AG08396 (cell line): ENCODE data around the gene IDNK.
"Not testable (repeated sequence)": the region's sequence is repeated elsewhere in the genome, so short reads cannot be mapped to it uniquely, and the experiment has no call there.

ENCODE experiments used
- DNase-seq: peaks from one replicate; pipeline ENCODE4 v3.0.0; 2012; ENCODE audit warnings: low spot score, mixed read lengths

IDNK gene

DNA sequence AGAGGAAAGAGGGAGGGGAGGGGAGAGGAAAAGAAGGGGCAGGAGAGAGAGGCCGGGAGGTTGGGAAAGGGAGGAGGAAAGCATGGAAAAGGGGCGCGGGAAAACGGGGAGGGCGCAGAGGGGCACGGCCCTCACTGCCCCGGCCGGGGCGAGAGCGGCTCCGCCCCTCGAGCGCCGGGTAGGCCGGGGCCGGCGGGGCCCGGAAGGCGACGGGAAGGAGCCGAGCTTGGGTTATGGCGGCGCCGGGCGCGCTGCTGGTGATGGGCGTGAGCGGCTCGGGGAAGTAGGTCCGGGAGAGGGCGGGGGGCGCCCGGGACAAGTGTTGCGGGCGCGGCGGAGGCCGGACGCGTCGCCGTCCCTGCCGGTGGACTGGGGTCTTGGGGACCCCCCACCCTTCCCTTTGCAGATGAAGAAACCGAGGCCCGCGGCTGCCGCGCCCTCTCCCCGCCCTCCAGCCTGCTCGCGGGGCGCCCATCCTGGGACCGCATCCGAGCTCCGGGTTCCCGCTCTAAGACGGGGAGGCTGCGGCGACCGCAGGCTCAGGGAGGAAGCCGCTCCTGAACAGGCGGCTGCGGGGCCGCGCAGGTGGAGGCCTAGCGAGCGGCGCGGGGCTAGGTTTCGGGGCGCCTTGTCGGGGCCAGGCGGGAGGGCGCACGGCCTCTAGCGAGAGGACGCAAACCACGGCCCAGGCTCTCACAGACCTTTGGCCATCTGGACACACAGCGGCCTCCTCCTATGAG is at the start of gene IDNK:
Gene IDNK (plus strand): TSS at position 205 of the 740 bp plus-strand sequence. CDS start 29 bp downstream, at position 234.
- peak; percentile 80 for DNase-seq

- no peak for DNase-seq
Observed at GRCh38 chr9:83574482-83574881, 48.5 kb upstream of the IDNK start.

GRCh38 chr9:83582029-83582428 is 40.9 kb upstream of the IDNK start:
- no peak for DNase-seq

- peak; percentile 63 for DNase-seq
Observed at GRCh38 chr9:83583151-83584014, 39.6 kb upstream of the IDNK start.

DNA sequence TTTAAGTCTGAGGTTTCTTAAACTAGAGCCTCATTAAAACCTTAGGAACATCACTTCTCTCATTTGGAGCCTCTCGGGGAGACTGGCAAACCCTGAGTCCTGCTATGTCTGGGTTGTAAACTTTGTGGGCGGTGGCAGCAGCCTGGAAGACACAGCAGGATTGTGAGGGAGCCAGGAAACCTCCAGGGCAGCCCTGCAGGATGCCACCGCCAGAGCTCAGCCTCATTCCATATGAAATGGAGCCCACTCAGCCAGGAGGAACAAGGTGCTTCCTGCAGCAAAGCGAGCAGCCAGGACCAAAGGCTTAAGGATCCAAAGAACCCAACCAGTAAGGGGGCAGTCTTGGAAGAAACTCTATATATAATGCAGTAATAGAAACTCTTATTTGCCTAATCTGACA is 37.9 kb upstream of the IDNK start:
- DNase-seq, result no peak

DNA sequence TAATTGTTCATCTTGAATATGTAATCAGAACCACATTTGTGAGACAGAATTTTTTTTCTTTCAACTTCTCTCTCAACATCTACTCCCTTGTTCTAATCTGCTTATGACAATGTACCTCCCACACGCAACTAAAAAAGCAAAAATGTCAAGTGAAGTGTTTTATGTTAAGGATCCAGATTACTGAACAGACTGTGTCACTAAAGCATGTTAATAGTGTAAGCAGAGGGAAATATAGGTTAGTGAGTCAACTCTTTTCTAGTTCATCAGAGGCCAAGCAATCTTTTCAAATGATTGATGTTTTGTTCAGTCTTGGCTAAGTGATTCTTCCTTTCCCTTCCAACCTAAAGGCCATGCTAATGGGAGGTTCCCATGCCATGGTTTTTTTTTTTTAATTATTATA is 34.7 kb upstream of the IDNK start:
- no peak for DNase-seq

GRCh38 chr9:83596899-83597504 is 25.9 kb upstream of the IDNK start:
- peak; percentile 26 for DNase-seq

DNA sequence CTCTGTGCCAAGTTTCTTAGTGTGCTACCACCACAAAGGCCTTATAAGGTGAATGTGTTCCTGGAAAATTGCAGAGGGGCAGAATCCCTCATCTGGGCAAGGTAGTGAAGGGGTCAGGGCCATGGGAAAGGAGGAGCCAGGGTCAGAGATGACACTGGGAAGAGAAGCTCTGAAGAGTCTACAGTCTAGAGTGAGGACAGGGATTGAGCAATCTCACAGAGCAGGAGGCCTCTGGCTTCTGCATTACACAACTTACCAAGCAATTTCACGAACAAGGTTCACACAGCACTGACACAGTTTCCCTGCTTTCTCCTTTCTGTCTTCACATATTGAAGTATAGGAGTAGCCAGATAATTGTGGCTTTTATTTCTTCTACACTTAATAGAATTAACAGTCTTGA is 24.5 kb upstream of the IDNK start:
- peak; percentile 16 for DNase-seq

DNA sequence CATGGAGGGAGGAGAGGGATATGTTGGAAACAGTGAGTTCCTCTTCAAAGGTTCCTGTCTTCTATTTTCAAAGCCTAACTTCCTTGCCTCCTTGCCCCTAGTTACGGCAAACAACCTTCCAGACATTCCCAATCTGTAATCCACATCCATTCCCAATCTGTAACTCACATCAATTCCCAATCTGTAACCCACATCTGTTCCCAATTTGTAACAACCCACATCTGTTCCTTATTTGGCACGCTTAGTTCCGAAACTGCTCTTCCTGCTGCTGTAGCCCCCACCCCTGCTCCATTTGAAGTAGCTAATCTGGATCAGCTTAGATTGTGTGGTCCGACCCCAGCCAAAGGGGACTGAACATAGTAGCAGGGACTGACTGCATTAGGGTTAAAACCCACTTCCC is 23.9 kb upstream of the IDNK start:
- no peak for DNase-seq

DNA sequence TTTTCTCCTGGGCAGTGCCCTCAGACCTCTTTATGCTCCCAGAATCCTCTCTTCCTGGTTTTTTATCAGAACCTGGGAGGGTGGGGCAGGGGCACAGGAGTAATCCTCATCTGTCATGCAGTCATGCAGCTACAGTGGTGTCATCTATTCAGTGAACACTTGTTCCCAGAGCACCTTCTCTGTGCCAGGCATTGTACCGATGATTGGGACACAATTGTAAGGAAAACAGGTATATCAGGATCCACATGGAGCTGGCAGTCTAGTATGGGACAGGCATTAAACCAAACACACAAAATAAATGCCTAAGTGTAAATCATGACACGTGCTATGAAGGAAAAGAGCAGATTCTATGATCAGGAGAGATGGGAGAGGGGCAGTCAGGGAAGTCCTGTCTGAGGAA is 21.5 kb upstream of the IDNK start:
- no peak for DNase-seq

DNA sequence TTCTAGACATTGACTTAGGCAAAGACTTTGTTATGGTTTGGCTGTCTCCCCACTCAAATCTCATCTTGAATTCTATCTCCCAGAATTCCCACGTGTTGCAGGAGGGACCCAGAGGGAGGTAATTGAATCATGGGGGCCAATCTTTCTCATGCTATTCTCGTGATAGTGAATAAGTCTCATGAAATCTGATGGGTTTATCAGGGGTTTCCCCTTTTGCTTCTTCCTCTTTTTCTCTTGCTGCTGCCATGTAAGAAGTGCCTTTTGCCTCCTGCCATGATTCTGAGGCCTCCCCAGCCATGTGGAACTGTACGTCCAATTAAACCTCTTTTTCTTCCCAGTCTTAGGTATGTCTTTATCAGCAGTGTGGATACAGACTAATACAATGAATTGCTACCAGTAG is 15.3 kb upstream of the IDNK start:
- DNase-seq, result not testable (repeated sequence)

DNA sequence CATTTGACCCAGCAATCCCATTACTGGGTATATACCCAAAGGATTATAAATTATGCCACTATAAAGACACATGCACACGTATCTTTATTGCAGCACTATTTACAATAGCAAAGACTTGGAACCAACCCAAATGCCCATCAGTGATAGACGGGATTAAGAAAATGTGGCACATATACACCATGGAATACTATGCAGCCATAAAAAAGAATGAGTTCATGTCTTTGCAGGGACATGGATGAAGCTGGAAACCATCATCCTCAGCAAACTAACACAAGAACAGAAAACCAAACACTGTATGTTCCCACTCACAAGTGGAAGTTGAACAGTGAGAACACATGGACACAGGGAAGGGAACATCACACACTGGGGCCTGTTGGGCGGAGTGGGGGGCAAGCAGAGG is 9.6 kb upstream of the IDNK start:
- DNase-seq, result not testable (repeated sequence)

DNA sequence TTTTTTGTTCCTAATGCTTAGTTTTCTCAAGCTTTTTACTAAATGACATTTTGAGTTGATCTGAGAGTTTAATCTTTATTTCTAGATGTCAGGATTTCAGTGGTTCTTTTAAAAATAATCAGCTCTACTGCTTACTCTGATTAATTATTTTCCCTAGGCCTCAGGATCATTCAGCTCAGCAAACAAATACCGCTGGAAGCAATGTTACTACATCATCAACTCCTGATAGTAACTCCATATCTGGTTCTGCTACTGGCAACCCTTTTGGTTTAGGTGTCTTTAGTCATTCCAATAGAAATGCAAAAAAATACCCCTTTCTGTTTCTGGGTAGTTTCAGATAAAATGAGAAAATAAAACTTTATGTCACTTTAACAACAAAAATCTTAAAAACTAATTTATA is 5.6 kb upstream of the IDNK start:
- no peak for DNase-seq

- DNase-seq, result peak; percentile 71
Observed at GRCh38 chr9:83620841-83621636, 1.9 kb upstream of the IDNK start.

GRCh38 chr9:83622433-83622938 is 457 bp upstream of the IDNK start:
- no peak for DNase-seq

GRCh38 chr9:83623679-83624076 is 735 bp downstream of the IDNK start:
- DNase-seq, result no peak

DNA sequence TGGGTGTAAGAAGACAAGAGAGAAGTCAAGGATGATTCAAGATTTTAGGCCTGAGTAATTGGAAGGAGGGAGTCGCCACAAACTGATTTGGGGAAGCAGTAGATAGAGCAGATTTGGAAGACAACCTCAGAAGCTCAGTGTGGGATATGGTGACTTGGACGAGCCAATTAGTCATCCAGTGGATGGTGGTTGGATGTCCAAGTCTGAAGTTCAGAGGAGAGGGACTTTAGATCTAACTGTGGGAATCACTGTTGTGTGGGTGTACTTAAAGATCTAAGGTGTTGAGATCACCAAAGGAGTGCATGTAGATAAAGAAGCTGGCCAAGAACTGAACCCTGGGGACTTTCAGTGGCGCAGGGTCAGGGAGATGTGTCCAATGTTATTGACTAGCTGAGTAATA is 2.2 kb downstream of the IDNK start:
- DNase-seq, result no peak

DNA sequence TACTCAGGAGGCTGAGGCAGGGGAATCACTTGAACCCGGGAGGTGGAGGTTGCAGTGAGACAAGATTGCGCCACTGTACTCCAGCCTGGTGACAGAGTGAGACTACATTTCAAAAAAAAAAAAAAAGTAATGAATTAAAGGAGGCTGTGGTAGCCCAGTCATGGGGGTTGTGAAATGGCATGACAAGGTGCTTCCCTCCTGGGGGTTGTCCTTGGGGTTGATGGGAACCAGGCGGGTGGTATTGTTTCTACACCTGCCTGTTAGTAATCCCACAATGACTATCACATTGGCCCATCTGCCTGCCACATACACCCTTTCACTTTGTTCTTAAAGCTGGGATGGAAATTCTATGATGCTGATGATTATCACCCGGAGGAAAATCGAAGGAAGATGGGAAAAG is 5.6 kb downstream of the IDNK start:
- DNase-seq, result no peak

DNA sequence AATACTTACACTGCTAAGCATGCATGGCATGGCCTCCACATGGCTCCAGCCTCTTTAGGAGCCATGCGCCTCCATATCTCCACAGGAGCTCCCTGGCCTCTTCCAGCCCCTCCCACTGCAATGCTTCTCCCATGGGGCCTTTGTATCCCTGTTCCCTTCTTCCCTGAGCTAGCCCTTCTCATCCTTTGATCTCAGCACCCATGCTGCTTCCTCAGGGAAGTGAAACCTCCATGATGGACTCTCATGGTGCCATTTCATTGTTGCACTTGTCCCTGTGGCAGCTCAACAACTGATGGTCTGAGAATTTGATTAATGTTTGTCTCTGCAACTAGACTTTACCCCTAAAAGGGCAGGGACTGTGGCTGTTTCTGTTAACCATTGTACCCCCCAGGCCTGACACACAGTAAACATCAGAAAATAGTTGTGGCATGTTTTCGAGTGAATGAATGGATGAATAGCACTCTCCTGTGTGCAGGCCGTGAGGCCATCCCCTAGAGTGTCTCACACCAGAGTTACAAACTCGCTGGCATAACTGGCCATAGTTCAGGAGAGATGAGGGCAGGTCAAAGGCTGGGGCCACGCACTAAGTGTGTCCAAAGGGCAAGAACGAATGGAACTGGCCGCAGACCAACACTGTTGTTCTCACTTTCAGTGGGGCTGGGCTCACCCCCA is 6.6 kb downstream of the IDNK start:
- DNase-seq, result no peak

GRCh38 chr9:83630938-83631457 is 8.1 kb downstream of the IDNK start:
- no peak for DNase-seq

DNA sequence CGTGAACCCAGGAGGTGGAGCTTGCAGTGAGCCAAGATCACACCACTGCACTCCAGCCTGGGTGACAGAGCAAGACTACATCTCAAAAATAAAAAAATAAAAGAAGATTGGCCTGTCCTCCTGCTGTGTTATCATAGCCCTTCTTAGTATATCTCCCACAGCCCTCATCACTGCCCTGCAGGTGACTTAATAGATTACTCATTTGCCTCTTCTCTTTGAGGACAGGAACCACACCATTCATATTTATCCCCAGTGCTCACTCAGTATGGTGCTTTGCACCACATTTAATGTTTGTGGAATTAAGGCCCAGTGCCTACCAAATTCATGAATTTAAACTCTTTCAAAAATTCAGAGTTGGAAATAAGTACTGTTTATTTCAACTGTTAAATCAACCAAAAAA is 10.3 kb downstream of the IDNK start:
- no peak for DNase-seq
